Uterus (tissue), 2 donors: ENCODE data around the gene LUC7L2.

Source experiments
- POLR2A ChIP-seq, 2 donors: fragments of 450-650 bp; IDR thresholded peaks; one replicate each; pipeline ENCODE4 v1.6.1; 2016; ENCODE audit warnings: antibody characterized with exemption in 2 of 2, mild to moderate bottlenecking in 1 of 2, moderate library complexity in 1 of 2
- TF ChIP-seq, protein P1 (sequence below), 4 experiments: fragments of 200-600 bp in 2 of 4; fragments of 450-650 bp in 2 of 4; sonication (generic) in 2 of 4; IDR thresholded peaks; one replicate each; pipeline ENCODE4 v1.5.1; 2016 to 2019; ENCODE audit warnings: antibody characterized with exemption in 4 of 4, mild to moderate bottlenecking in 2 of 4, moderate library complexity in 1 of 4

DNA sequence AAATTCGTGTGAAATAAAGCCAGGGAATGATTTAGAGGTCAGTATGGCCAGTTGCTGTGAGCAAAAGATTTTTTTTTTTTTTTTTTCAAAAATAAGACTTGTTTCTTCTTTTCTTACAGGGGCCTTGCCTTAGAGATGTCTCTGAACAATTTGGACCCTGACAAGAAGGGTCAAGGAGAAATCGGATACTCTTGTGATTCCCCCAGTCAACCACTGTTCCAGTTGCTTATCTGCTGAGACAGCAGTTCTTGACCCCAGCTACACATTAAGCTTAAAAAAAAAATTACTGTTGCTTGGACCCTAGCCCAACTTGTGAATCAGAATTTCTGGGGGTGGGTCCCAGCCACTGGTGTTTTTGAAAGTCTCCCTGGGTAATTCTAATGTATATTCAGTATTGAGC, 30.6 kb upstream of the LUC7L2 start:
- no peak for TF ChIP-seq POLR2A (IDR thresholded peaks at IDR 0.05)
- TF ChIP-seq, protein P1, sequence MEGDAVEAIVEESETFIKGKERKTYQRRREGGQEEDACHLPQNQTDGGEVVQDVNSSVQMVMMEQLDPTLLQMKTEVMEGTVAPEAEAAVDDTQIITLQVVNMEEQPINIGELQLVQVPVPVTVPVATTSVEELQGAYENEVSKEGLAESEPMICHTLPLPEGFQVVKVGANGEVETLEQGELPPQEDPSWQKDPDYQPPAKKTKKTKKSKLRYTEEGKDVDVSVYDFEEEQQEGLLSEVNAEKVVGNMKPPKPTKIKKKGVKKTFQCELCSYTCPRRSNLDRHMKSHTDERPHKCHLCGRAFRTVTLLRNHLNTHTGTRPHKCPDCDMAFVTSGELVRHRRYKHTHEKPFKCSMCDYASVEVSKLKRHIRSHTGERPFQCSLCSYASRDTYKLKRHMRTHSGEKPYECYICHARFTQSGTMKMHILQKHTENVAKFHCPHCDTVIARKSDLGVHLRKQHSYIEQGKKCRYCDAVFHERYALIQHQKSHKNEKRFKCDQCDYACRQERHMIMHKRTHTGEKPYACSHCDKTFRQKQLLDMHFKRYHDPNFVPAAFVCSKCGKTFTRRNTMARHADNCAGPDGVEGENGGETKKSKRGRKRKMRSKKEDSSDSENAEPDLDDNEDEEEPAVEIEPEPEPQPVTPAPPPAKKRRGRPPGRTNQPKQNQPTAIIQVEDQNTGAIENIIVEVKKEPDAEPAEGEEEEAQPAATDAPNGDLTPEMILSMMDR (IDR thresholded peaks at IDR 0.05) = no peak
